OCI-LY7 (cell line): Measurements from ENCODE around the gene ACAT2. TPM values are rescaled to one million over a fixed set of nuclear protein-coding genes. Genes with fewer than 3 reads are reported as not detected.
"Not testable (repeated sequence)": the region's sequence is repeated elsewhere in the genome, so short reads cannot be mapped to it uniquely, and the experiment has no call there.

Experiments
- BruUV-seq: library from RNA; stranded (reverse); fragments of 400-500 nt; replicated peaks from 2 replicates; lab custom pipeline; 2021; lab: Mats Ljungman, UMichigan
- CTCF ChIA-PET: fragments of 300-600 bp; sonication (Branson Sonifier 250); formaldehyde crosslinking; loops from one replicate; lab custom pipeline; 2022; ENCODE audit warnings: antibody characterized with exemption; ENCODE audit not compliant: unreplicated experiment; lab: Charles Lee
- POLR2A ChIA-PET: fragments of 300-600 bp; sonication (Branson Sonifier 250); formaldehyde crosslinking; loops from one replicate; lab custom pipeline; 2022; ENCODE audit warnings: antibody characterized with exemption; lab: Charles Lee
- DNase-seq: peaks from one replicate; pipeline ENCODE4 v3.0.0-alpha.2; 2015; ENCODE audit warnings: low spot score
- H2AFZ ChIP-seq: fragments of 200-600 bp; sonication (generic), shearing (Covaris generic); 2 replicates; pipeline ENCODE4 v1.6.1; 2014; ENCODE audit warnings: mild to moderate bottlenecking, antibody characterized with exemption, low read length, moderate library complexity
- H3K27ac ChIP-seq: fragments of 200-600 bp; sonication (generic); 2 replicates; pipeline ENCODE4 v1.5.1; 2014; ENCODE audit warnings: mixed run types, low read depth, mild to moderate bottlenecking, moderate library complexity, low read length, inconsistent platforms; ENCODE audit not compliant: poor library complexity, severe bottlenecking
- H3K36me3 ChIP-seq: fragments of 200-600 bp; sonication (generic); 2 replicates; pipeline ENCODE4 v1.6.1; 2014; ENCODE audit warnings: mild to moderate bottlenecking, antibody characterized with exemption, low read length, moderate library complexity, mixed read lengths; ENCODE audit not compliant: insufficient read depth
- H3K4me1 ChIP-seq: fragments of 200-600 bp; sonication (generic); 2 replicates; pipeline ENCODE4 v1.5.1; 2014; ENCODE audit warnings: mild to moderate bottlenecking, low read length; ENCODE audit not compliant: insufficient read depth, poor library complexity, severe bottlenecking
- H3K4me2 ChIP-seq: fragments of 200-600 bp; sonication (generic); 2 replicates; pipeline ENCODE4 v1.6.1; 2014; ENCODE audit warnings: mild to moderate bottlenecking, low read length
- H3K4me3 ChIP-seq: fragments of 200-600 bp; sonication (generic); 2 replicates; pipeline ENCODE4 v1.5.1; 2014; ENCODE audit warnings: mild to moderate bottlenecking, low read depth, low read length; ENCODE audit not compliant: poor library complexity, severe bottlenecking
- H3K79me2 ChIP-seq: fragments of 200-600 bp; sonication (generic); 2 replicates; pipeline ENCODE4 v1.6.1; 2016; ENCODE audit warnings: low read depth, mild to moderate bottlenecking, low read length, moderate library complexity, mixed read lengths; ENCODE audit not compliant: insufficient read depth
- H3K9me2 ChIP-seq: fragments of 200-600 bp; sonication (generic); 2 replicates; pipeline ENCODE4 v1.6.1; 2016; ENCODE audit warnings: mild to moderate bottlenecking, low read length, mixed read lengths; ENCODE audit not compliant: insufficient read depth
- H3K9me3 ChIP-seq: fragments of 200-600 bp; sonication (generic); 2 replicates; pipeline ENCODE4 v1.6.1; 2014; ENCODE audit warnings: mild to moderate bottlenecking, mixed run types, low read length, mixed read lengths
- H4K20me1 ChIP-seq: fragments of 200-600 bp; sonication (generic); 2 replicates; pipeline ENCODE4 v1.6.1; 2014; ENCODE audit warnings: mild to moderate bottlenecking, antibody characterized with exemption, low read length, moderate library complexity, mixed read lengths; ENCODE audit not compliant: insufficient read depth
- EZH2phosphoT487 ChIP-seq: fragments of 200-600 bp; sonication (generic); IDR thresholded peaks from 2 replicates; pipeline ENCODE4 v1.6.1; 2018; ENCODE audit warnings: low read depth, borderline replicate concordance, mild to moderate bottlenecking, mixed run types, antibody characterized with exemption, low read length, moderate library complexity, mixed read lengths
- intact Hi-C: fragments of 100-400 bp; cut with micrococcal nuclease; formaldehyde crosslinking; loops from one replicate; pipeline ENCODE4 v1.10.0; 2022; ENCODE audit not compliant: unreplicated experiment
- total RNA-seq, 2 experiments: library from RNA; depleted of rRNA in 1 of 2; stranded (reverse); fragments of >200 nt in 1 of 2; shearing (Covaris generic) in 1 of 2; gene quantifications; 2 replicates each; pipeline ENCODE4 v1.2.3, GENCODE V29; 2014 to 2022
- TF ChIP-seq, protein P1 (sequence below): fragments of 200-600 bp; sonication (generic); conservative IDR thresholded peaks from 2 replicates; pipeline ENCODE4 v1.5.1; 2014; ENCODE audit warnings: mild to moderate bottlenecking, antibody characterized with exemption, low read length, moderate library complexity, mixed read lengths

Gene ACAT2
- total RNA-seq, 2 experiments from 2014 or later: 42.4 to 110 TPM

DNA sequence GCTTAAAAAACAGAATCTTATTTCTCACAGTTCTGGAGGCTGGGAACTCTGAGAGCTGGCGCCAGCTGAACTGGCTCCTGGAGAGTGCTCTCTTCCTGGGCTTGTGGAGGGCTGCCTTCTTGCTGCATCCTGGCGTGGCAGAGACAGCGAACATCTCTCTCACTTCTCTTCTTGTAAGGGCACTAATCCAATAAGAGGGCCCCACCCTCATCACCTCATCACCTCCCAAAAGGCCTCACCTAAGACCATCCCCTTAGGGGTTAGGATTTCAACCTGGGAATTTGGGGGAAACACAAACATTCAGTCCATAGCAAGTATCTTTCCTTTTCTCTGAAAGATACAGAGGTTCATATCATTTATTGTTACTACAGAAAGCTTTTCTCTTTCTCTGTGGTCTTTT is 62.1 kb downstream of the ACAT2 start:
- Histone ChIP-seq H4K20me1 (no peaks in the 10 kb centered on the region), H2AFZ (no peak overlapping the region), H3K36me3 (no peaks in the 10 kb centered on the region), H3K9me3 (no peaks in the 10 kb centered on the region), H3K9me2 (no peaks in the 10 kb centered on the region), H3K4me2 (no peak overlapping the region), H3K27ac (no peak overlapping the region), H3K4me3 (no peak overlapping the region), H3K4me1 (peaks cover 20% of the 10 kb centered on the region), H3K79me2 (no peaks in the 10 kb centered on the region)
- no TSS peak for BruUV-seq
- POLR2A ChIA-PET: interaction anchor here (0.6 kb wide), 1 partner anchor 13 kb away, joined by 3 read pairs; no protein-coding TSS in a partner anchor
- TF ChIP-seq, protein P1, sequence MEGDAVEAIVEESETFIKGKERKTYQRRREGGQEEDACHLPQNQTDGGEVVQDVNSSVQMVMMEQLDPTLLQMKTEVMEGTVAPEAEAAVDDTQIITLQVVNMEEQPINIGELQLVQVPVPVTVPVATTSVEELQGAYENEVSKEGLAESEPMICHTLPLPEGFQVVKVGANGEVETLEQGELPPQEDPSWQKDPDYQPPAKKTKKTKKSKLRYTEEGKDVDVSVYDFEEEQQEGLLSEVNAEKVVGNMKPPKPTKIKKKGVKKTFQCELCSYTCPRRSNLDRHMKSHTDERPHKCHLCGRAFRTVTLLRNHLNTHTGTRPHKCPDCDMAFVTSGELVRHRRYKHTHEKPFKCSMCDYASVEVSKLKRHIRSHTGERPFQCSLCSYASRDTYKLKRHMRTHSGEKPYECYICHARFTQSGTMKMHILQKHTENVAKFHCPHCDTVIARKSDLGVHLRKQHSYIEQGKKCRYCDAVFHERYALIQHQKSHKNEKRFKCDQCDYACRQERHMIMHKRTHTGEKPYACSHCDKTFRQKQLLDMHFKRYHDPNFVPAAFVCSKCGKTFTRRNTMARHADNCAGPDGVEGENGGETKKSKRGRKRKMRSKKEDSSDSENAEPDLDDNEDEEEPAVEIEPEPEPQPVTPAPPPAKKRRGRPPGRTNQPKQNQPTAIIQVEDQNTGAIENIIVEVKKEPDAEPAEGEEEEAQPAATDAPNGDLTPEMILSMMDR: no peak
- TF ChIP-seq EZH2phosphoT487: no peak
- CTCF ChIA-PET: no interaction called here
- DNase-seq: no peak
- intact Hi-C loops: no loop called here

DNA sequence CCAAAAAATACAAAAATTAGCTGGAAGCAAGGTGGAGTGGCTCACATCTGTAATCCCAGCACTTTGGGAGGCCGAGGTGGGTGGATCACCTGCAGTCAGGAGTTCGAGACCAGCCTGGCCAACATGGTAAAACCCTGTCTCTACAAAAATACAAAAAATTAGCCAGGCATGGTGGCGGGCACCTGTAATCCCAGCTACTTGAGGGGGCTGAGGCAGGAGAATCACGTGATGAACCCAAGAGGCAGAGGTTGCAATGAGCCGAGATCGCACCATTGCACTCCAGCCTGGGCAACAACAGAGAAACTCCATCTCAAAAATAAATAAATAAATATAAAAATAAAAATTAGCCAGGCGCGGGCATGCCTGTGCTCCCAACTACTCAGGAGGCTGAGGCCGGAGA is 62.8 kb downstream of the ACAT2 start:
- H3K79me2 ChIP-seq, H3K9me2 ChIP-seq, DNase-seq, BruUV-seq, intact Hi-C loops, H3K4me3 ChIP-seq, CTCF ChIA-PET, H2AFZ ChIP-seq, H3K36me3 ChIP-seq, H3K4me2 ChIP-seq, H3K27ac ChIP-seq, H3K9me3 ChIP-seq, H4K20me1 ChIP-seq: not testable (repeated sequence)
- peaks cover 26% of the 10 kb centered on the region for H3K4me1 ChIP-seq
- POLR2A ChIA-PET: interaction anchor here (0.6 kb wide), 1 partner anchor 13 kb away, joined by 3 read pairs; no protein-coding TSS in a partner anchor

DNA sequence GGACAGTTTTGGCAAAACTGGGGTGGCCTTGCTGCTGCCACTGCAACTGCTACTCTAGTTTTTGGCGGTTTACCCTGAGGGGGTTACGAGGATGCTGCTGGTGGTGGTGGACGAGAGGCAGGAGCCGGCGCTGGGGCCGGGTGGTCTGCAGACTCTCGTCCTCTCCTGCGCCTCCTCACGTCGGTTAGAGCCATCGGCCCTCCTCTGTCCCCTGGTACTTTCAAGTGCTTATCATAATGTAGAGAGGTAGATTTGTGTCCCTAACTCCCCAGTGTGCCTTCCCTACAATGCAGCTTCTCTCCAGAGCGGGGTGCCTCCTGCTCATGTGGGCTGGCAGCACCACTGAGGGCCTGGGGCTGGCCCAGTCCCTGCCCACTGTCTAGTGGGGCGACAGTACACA is 64.2 kb downstream of the ACAT2 start:
- ChIA-PET CTCF (no interaction called here), POLR2A (no interaction called here)
- Histone ChIP-seq H3K4me1 (peaks cover 30% of the 10 kb centered on the region), H3K4me3 (no peak overlapping the region), H3K9me3 (no peaks in the 10 kb centered on the region), H4K20me1 (no peaks in the 10 kb centered on the region), H3K36me3 (no peaks in the 10 kb centered on the region), H2AFZ (no peak overlapping the region), H3K79me2 (no peaks in the 10 kb centered on the region), H3K27ac (no peak overlapping the region), H3K4me2 (no peak overlapping the region), H3K9me2 (no peaks in the 10 kb centered on the region)
- DNase-seq: no peak
- no peak for TF ChIP-seq EZH2phosphoT487
- TF ChIP-seq, protein P1: no peak
- BruUV-seq: no TSS peak
- intact Hi-C loops: no loop called here
